Panc1 (cell line): ENCODE measurements around the gene DHRSX.

Experiments used
- POLR2AphosphoS5 ChIP-seq: IDR thresholded peaks from 2 replicates; pipeline ENCODE4 v1.6.1; 2012; ENCODE audit warnings: mild to moderate bottlenecking, low read depth, low read length, moderate library complexity
- SIN3A ChIP-seq: IDR thresholded peaks from 2 replicates; pipeline ENCODE4 v1.6.1; 2012; ENCODE audit warnings: low read depth, mild to moderate bottlenecking, low read length, moderate library complexity, borderline replicate concordance; ENCODE audit not compliant: insufficient read depth
- TF ChIP-seq, protein P1 (sequence below): fragments of 450-650 bp; IDR thresholded peaks from 2 replicates; pipeline ENCODE4 v1.5.1; 2017; ENCODE audit warnings: mild to moderate bottlenecking

DNA sequence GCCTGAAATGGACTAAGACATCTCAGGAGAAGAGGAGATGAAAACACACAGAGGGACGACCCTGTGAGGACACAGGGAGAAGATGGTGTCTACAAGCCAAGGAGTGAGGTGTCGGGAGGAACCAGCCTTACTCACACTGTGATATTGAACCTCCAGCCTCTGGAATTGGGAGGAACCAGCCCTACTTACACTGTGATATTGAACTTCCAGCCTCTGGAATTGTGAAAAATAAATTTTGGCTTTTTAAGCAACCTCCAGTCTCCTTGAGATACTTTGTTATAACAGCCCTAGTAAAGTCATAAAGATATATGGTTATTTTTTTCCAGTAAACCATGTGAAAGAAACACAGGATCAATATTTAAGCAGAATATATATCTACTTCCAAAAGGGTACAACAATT is 76.5 kb downstream of the DHRSX start:
- TF ChIP-seq, protein P1, sequence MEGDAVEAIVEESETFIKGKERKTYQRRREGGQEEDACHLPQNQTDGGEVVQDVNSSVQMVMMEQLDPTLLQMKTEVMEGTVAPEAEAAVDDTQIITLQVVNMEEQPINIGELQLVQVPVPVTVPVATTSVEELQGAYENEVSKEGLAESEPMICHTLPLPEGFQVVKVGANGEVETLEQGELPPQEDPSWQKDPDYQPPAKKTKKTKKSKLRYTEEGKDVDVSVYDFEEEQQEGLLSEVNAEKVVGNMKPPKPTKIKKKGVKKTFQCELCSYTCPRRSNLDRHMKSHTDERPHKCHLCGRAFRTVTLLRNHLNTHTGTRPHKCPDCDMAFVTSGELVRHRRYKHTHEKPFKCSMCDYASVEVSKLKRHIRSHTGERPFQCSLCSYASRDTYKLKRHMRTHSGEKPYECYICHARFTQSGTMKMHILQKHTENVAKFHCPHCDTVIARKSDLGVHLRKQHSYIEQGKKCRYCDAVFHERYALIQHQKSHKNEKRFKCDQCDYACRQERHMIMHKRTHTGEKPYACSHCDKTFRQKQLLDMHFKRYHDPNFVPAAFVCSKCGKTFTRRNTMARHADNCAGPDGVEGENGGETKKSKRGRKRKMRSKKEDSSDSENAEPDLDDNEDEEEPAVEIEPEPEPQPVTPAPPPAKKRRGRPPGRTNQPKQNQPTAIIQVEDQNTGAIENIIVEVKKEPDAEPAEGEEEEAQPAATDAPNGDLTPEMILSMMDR = no peak
- TF ChIP-seq POLR2AphosphoS5 (no peak), SIN3A (no peak)
